ENCODE results near the gene ZNF573. TPM values are rescaled to one million over a fixed set of nuclear protein-coding genes. Genes with fewer than 3 reads are reported as not detected.
"Not testable (repeated sequence)": the region's sequence is repeated elsewhere in the genome, so short reads cannot be mapped to it uniquely, and the experiment has no call there.

Gene ZNF573
- total RNA-seq: 10 to 100 TPM in 2 of 6 donors, 1 to 10 TPM in 4; 5.2 to 17.8 (median 8.5) TPM

- Histone ChIP-seq H3K36me3 (no peaks in the 10 kb centered on the region), H3K9me3 (peaks cover 0 to 10% (median 4%) of the 10 kb centered on the region in 4 donors), H3K4me1 (peaks cover 4 to 19% (median 9%) of the 10 kb centered on the region in 4 donors), H3K27me3 (no peaks in the 10 kb centered on the region), H3K4me3 (peak within 1 kb of the TSS; percentile 45 to 88 (median 68)), H3K27ac (peak within 1 kb of the TSS; percentile 78 to 88 (median 80))
- ATAC-seq (ENCODE audit: low FRiP score in 2 of 2) (peak; percentile 94 to 99), DNase-seq (peak; percentile 83 to 87)
- no peak for TF ChIP-seq EP300 (IDR thresholded peaks at IDR 0.05)
- TF ChIP-seq POLR2A (IDR thresholded peaks at IDR 0.05): peak in 1 of 4 donors; percentile 65
- peak; percentile 12 to 78 for TF ChIP-seq POLR2AphosphoS5 (IDR thresholded peaks at IDR 0.05)
- TF ChIP-seq, protein P1, sequence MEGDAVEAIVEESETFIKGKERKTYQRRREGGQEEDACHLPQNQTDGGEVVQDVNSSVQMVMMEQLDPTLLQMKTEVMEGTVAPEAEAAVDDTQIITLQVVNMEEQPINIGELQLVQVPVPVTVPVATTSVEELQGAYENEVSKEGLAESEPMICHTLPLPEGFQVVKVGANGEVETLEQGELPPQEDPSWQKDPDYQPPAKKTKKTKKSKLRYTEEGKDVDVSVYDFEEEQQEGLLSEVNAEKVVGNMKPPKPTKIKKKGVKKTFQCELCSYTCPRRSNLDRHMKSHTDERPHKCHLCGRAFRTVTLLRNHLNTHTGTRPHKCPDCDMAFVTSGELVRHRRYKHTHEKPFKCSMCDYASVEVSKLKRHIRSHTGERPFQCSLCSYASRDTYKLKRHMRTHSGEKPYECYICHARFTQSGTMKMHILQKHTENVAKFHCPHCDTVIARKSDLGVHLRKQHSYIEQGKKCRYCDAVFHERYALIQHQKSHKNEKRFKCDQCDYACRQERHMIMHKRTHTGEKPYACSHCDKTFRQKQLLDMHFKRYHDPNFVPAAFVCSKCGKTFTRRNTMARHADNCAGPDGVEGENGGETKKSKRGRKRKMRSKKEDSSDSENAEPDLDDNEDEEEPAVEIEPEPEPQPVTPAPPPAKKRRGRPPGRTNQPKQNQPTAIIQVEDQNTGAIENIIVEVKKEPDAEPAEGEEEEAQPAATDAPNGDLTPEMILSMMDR (IDR thresholded peaks at IDR 0.05): peak in 1 of 6 experiments; percentile 29
- 0 to 3% methylated on average over 30 to 43 of the region's 47 CpGs for WGBS, 2 donors
Measured at GRCh38 chr19:37779127-37780005, at the start of gene ZNF573. Gene ZNF573, minus strand, starts transcription at chr19:37779586. Its CDS starts 5,857 bp downstream, at chr19:37773729.

- no peak for TF ChIP-seq EP300 (IDR thresholded peaks at IDR 0.05)
- peak in 1 of 4 donors; percentile 11 for TF ChIP-seq POLR2A (IDR thresholded peaks at IDR 0.05)
- 0 to 2% methylated on average over 6 to 53 of the region's 60 CpGs for WGBS, 2 donors
- Histone ChIP-seq H3K9me3 (peaks cover 0 to 25% (median 5%) of the 10 kb centered on the region in 4 donors), H3K4me3 (peak overlapping the region; percentile 49 to 67 (median 61)), H3K36me3 (peaks cover 0 to 4% (median 0%) of the 10 kb centered on the region in 4 donors), H3K4me1 (peaks cover 0 to 11% (median 3%) of the 10 kb centered on the region in 4 donors), H3K27me3 (no peaks in the 10 kb centered on the region), H3K27ac (peak overlapping the region in 2 of 4 donors; percentile 38 to 66)
- DNase-seq (peak; percentile 59 to 94), ATAC-seq (ENCODE audit: low FRiP score in 2 of 2) (peak; percentile 57 to 91)
Measured at GRCh38 chr19:37817180-37817981, 38.0 kb upstream of the ZNF573 start.

DNA sequence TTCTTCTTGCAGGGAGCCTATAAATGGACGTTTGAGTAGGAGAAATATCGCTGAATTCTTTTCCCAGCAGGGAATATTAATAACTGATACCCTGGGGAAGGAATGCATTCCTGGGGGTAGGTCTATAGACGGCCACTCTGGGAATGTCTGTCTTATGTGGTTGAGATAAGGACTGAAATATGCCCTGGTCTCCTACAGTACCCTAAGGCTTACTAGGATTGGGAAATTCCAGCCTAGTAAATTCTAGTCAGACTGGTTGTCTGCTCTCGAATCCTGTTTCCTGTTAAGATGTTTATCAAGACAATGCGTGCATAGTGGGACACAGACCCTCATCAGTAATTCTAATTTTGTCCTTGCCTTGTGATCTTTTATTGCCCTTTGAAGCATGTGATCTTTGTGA, 36.2 kb upstream of the ZNF573 start:
- Histone ChIP-seq H3K4me1 (peaks cover 0 to 11% (median 3%) of the 10 kb centered on the region in 4 donors), H3K9me3 (peaks cover 0 to 24% (median 6%) of the 10 kb centered on the region in 4 donors)
- not testable (repeated sequence) for H3K27ac ChIP-seq; ATAC-seq (ENCODE audit: low FRiP score in 2 of 2); H3K27me3 ChIP-seq; H3K36me3 ChIP-seq; H3K4me3 ChIP-seq; DNase-seq
- 67 to 69% methylated on average over 5 of the region's 5 CpGs for WGBS, 2 donors

GRCh38 chr19:37813340-37813739, 34.0 kb upstream of the ZNF573 start:
- TF ChIP-seq POLR2AphosphoS5 (IDR thresholded peaks at IDR 0.05): no peak
- no peak for TF ChIP-seq POLR2A (IDR thresholded peaks at IDR 0.05)
- TF ChIP-seq, protein P1 (IDR thresholded peaks at IDR 0.05): no peak
- no peak for TF ChIP-seq EP300 (IDR thresholded peaks at IDR 0.05)
- 90 to 91% methylated on average over 2 of the region's 2 CpGs for WGBS, 2 donors
- H3K9me3 ChIP-seq: peaks cover 0 to 43% (median 7%) of the 10 kb centered on the region in 4 donors

DNA sequence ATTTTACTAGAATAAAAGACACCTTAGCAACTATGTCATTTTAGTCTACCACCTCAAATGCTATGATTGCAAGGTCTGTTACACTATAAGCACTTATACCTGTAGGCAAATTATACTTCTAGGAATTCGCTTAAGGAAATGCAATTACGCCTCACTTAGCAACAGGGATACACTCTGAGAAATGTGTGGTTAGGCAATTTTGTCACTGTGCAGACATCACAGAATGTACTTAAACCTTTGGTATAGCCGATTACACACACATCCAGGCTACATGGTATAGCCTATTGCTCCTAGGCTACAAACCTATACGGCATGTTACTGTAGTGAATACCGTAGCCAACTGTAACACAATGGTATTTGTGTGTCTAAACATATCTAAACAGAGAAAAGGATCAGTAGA, 30.0 kb upstream of the ZNF573 start:
- Histone ChIP-seq H3K4me1 (no peaks in the 10 kb centered on the region), H3K9me3 (peaks cover 25 to 61% (median 42%) of the 10 kb centered on the region in 4 donors), H3K27me3 (no peaks in the 10 kb centered on the region), H3K36me3 (no peaks in the 10 kb centered on the region), H3K4me3 (no peak overlapping the region), H3K27ac (no peak overlapping the region)
- no peak for TF ChIP-seq POLR2A (IDR thresholded peaks at IDR 0.05)
- TF ChIP-seq POLR2AphosphoS5 (IDR thresholded peaks at IDR 0.05): no peak
- no peak for TF ChIP-seq EP300 (IDR thresholded peaks at IDR 0.05)
- TF ChIP-seq, protein P1 (IDR thresholded peaks at IDR 0.05): no peak
- ATAC-seq (ENCODE audit: low FRiP score in 2 of 2) (no peak), DNase-seq (no peak)
- 95 to 100% methylated on average over 5 of the region's 5 CpGs for WGBS, 2 donors

More at GRCh38 chr19:37813340-37813739, 34.0 kb upstream of the ZNF573 start:
- ATAC-seq (ENCODE audit: low FRiP score in 2 of 2) (no peak), DNase-seq (no peak)
- no peak overlapping the region for H3K4me3 ChIP-seq
- H3K27me3 ChIP-seq: no peaks in the 10 kb centered on the region
- H3K4me1 ChIP-seq: peaks cover 0 to 11% (median 3%) of the 10 kb centered on the region in 4 donors
- no peaks in the 10 kb centered on the region for H3K36me3 ChIP-seq
- no peak overlapping the region for H3K27ac ChIP-seq
